Measurements from ENCODE around the gene CAMK2D.

GRCh38 chr4:113511944-113512343, 249.6 kb downstream of the CAMK2D start:
- TF ChIP-seq CTCF (conservative IDR thresholded peaks at IDR 0.05) (no peak), EZH2 (IDR thresholded peaks at IDR 0.05; ENCODE audit: low read depth) (no peak)

All from PC-9 (cell line).